Stomach (tissue), 9 donors: ENCODE results near the gene PKD1L1. TPM values are rescaled to one million over a fixed set of nuclear protein-coding genes. Genes with fewer than 3 reads are reported as not detected.
A peak's percentile ranks its signal among the peaks of the same experiment; 100 is the strongest.

Source experiments
- DNase-seq, 2 donors: peaks; one replicate each; pipeline versions ENCODE4 v3.0.0 to v3.0.0-alpha.2; 2013 to 2019
- H3K27ac ChIP-seq, 5 donors: fragments of 200-600 bp in 4 of 5; sonication (generic) in 4 of 5; one replicate each; pipeline ENCODE4 v1.5.1; 2013 to 2019; ENCODE audit warnings: mild to moderate bottlenecking in 1 of 5, moderate library complexity in 1 of 5
- H3K27me3 ChIP-seq, 3 donors: fragments of 200-600 bp; sonication (generic); one replicate each; pipeline ENCODE4 v1.5.1; 2017 to 2019; ENCODE audit warnings: mixed run types in 1 of 3
- H3K36me3 ChIP-seq, 4 donors: fragments of 200-600 bp; sonication (generic); 1 replicate in 3 of 4; 2 replicates in 1 of 4; pipeline ENCODE4 v1.5.1; 2016 to 2019
- H3K4me1 ChIP-seq, 4 donors: fragments of 200-600 bp; sonication (generic); one replicate each; pipeline ENCODE4 v1.5.1; 2016 to 2019
- H3K4me3 ChIP-seq, 4 donors: fragments of 200-600 bp; sonication (generic) in 3 of 4; one replicate each; pipeline ENCODE4 v1.5.1; 2016 to 2019; ENCODE audit warnings: mild to moderate bottlenecking in 1 of 4
- H3K9me3 ChIP-seq, 4 donors: fragments of 200-600 bp; sonication (generic); one replicate each; pipeline ENCODE4 v1.5.1; 2016 to 2019
- CTCF ChIP-seq, 7 experiments: fragments of 450-650 bp in 4 of 7; fragments of 200-600 bp in 3 of 7; sonication (generic) in 3 of 7; IDR thresholded peaks; one replicate each; pipeline ENCODE4 v1.5.1; 2016 to 2019; ENCODE audit warnings: antibody characterized with exemption in 7 of 7, control low read depth in 2 of 7, mild to moderate bottlenecking in 1 of 7
- EP300 ChIP-seq: sonication (generic); formaldehyde crosslinking; IDR thresholded peaks from one replicate; pipeline ENCODE4 v1.6.1; 2017; ENCODE audit warnings: antibody characterized with exemption
- POLR2A ChIP-seq, 4 donors: fragments of 450-650 bp; IDR thresholded peaks; one replicate each; pipeline ENCODE4 v1.6.1; 2016; ENCODE audit warnings: antibody characterized with exemption in 4 of 4, control low read depth in 2 of 4, mild to moderate bottlenecking in 1 of 4, moderate library complexity in 1 of 4
- POLR2AphosphoS5 ChIP-seq, 3 donors: sonication (generic); formaldehyde crosslinking; IDR thresholded peaks; one replicate each; pipeline ENCODE4 v1.6.1; 2016; ENCODE audit warnings: antibody characterized with exemption in 3 of 3
- WGBS, 5 donors: extraction: QIAGEN DNeasy Blood & Tissue Kit in 3 of 5; methylation state at CpG; one replicate each; pipeline versions ENCODE4 v1.1.5 to v1.1.7; 2013 to 2018; 5-methylcytosine and 5-hydroxymethylcytosine counted together
- intact Hi-C: fragments of 100-400 bp; cut with DNase I; formaldehyde crosslinking; loops from one replicate; pipeline ENCODE4 v1.15.1; 2023; ENCODE audit warnings: low total_unique reads
- polyA plus RNA-seq, 3 donors: library from polyadenylated mRNA; stranded (reverse); fragments of 200-250 nt; gene quantifications; one replicate each; pipeline ENCODE4 v1.2.3, GENCODE V29; 2013
- total RNA-seq, 5 donors: library from RNA; depleted of rRNA; stranded (reverse); fragments of >200 nt; gene quantifications; one replicate each; pipeline versions ENCODE4 v1.1.0 to v1.2.3, GENCODE V29; 2014 to 2016
- donor health status: healthy with polysubstance abuse.
- donor health status: Bipolar disorder and iron deficiency.
- donor health status: healthy.

PKD1L1 gene
- total and polyA plus RNA-seq, 8 donors = under 0.01 to 1.2 (median 0.10) TPM; not detected in 2

- H3K36me3 ChIP-seq = no peaks in the 10 kb centered on the region
- TF ChIP-seq CTCF (IDR thresholded peaks at IDR 0.05) = no peak
- TF ChIP-seq POLR2AphosphoS5 (IDR thresholded peaks at IDR 0.05) = no peak
- TF ChIP-seq POLR2A (IDR thresholded peaks at IDR 0.05) = no peak
- no peak for TF ChIP-seq EP300
- H3K27me3 ChIP-seq = no peaks in the 10 kb centered on the region
- H3K4me1 ChIP-seq = peaks cover 5 to 13% (median 8%) of the 10 kb centered on the region in 4 donors
- H3K27ac ChIP-seq = no peak overlapping the region
- no peak for DNase-seq
- no peaks in the 10 kb centered on the region for H3K9me3 ChIP-seq
- 77 to 94% (median 88%) methylated on average over 4 of the region's 4 CpGs for WGBS, 5 donors
- intact Hi-C loops = no loop called here
- no peak overlapping the region for H3K4me3 ChIP-seq
Observed at GRCh38 chr7:47759056-47759706, 189.1 kb downstream of the PKD1L1 start.

GRCh38 chr7:47758546-47758945 lies 189.7 kb downstream of the PKD1L1 start:
- no peak for DNase-seq
- intact Hi-C loops = no loop called here
- peaks cover 5 to 8% (median 6%) of the 10 kb centered on the region in 4 donors for H3K4me1 ChIP-seq
- TF ChIP-seq POLR2A (IDR thresholded peaks at IDR 0.05) (no peak), EP300 (no peak), CTCF (IDR thresholded peaks at IDR 0.05) (no peak), POLR2AphosphoS5 (IDR thresholded peaks at IDR 0.05) (no peak)
- no peaks in the 10 kb centered on the region for H3K36me3 ChIP-seq
- peak overlapping the region in 4 of 5 donors; percentile 7 to 35 (median 12) for H3K27ac ChIP-seq
- WGBS, 5 donors = 67 to 87% (median 82%) methylated on average over 2 of the region's 2 CpGs
- no peaks in the 10 kb centered on the region for H3K9me3 ChIP-seq
- H3K27me3 ChIP-seq = no peaks in the 10 kb centered on the region
- no peak overlapping the region for H3K4me3 ChIP-seq

GRCh38 chr7:47757921-47758411 lies 190.3 kb downstream of the PKD1L1 start:
- 64 to 73% (median 69%) methylated on average over 10 of the region's 10 CpGs for WGBS, 5 donors
- H3K4me1 ChIP-seq = peaks cover 0 to 3% (median 2%) of the 10 kb centered on the region in 4 donors
- no peak overlapping the region for H3K4me3 ChIP-seq
- intact Hi-C loops = no loop called here
- TF ChIP-seq CTCF (IDR thresholded peaks at IDR 0.05) = no peak
- peak; percentile 28 for TF ChIP-seq EP300
- peak in 2 of 3 donors; percentile 48 to 72 for TF ChIP-seq POLR2AphosphoS5 (IDR thresholded peaks at IDR 0.05)
- peak overlapping the region in 4 of 5 donors; percentile 7 to 35 (median 12) for H3K27ac ChIP-seq
- H3K27me3 ChIP-seq = no peaks in the 10 kb centered on the region
- no peaks in the 10 kb centered on the region for H3K9me3 ChIP-seq
- DNase-seq = peak in 1 of 2 donors; percentile 41
- no peaks in the 10 kb centered on the region for H3K36me3 ChIP-seq

GRCh38 chr7:47756636-47757035 lies 191.6 kb downstream of the PKD1L1 start:
- intact Hi-C loops = no loop called here
- no peaks in the 10 kb centered on the region for H3K36me3 ChIP-seq
- no peaks in the 10 kb centered on the region for H3K27me3 ChIP-seq
- TF ChIP-seq CTCF (IDR thresholded peaks at IDR 0.05) (no peak), POLR2A (IDR thresholded peaks at IDR 0.05) (no peak), EP300 (no peak), POLR2AphosphoS5 (IDR thresholded peaks at IDR 0.05) (no peak)
- H3K9me3 ChIP-seq = no peaks in the 10 kb centered on the region
- H3K4me3 ChIP-seq = no peak overlapping the region
- no peaks in the 10 kb centered on the region for H3K4me1 ChIP-seq
- no peak overlapping the region for H3K27ac ChIP-seq
- WGBS, 5 donors = 89 to 96% (median 92%) methylated on average over 4 of the region's 4 CpGs
- DNase-seq = no peak
